A549 (cell line): ENCODE measurements around the gene TRPV6. TPM values are rescaled to one million over a fixed set of nuclear protein-coding genes. Genes with fewer than 3 reads are reported as not detected.

Experiments
- ATAC-seq, 2 experiments: fragments of 200-7000 bp in 1 of 2; fragments of >200 bp in 1 of 2; cut with Nextera tagmentation in 1 of 2; cut with Tn5 transposase in 1 of 2; 3 replicates each; pipeline versions ENCODE4 v1.8.0 to v1.9.1; 2018 to 2020; ENCODE audit warnings: mild to moderate bottlenecking in 1 of 2, moderate library complexity in 1 of 2
- CTCF ChIA-PET: fragments of 300-600 bp; sonication (Branson Sonifier 250); formaldehyde crosslinking; extraction: SDS; loops from one replicate; lab custom pipeline; 2021; ENCODE audit warnings: antibody characterized with exemption, inconsistent platforms; lab: Yijun Ruan, JAX
- POLR2A ChIA-PET: fragments of 350-600 bp; formaldehyde crosslinking; extraction: SDS; loops from one replicate; lab custom pipeline; 2021; ENCODE audit warnings: antibody characterized with exemption, inconsistent platforms; lab: Yijun Ruan, JAX
- DNase-seq, 2 experiments: peaks; one replicate each; pipeline versions ENCODE4 v3.0.0 to v3.0.0-alpha.2; 2011 to 2016; ENCODE audit warnings: low read depth in 1 of 2, low spot score in 1 of 2
- FAIRE-seq: peaks from 2 replicates; lab custom pipeline; 2011; peaks lifted over from hg19 to GRCh38; lab: Jason Lieb, UNC
- H3K27ac ChIP-seq, 2 experiments: fragments of >200 bp; sonication (Bioruptor Twin); formaldehyde crosslinking; 3 replicates each; pipeline ENCODE4 v1.5.1; 2016 to 2017
- H3K4me1 ChIP-seq: fragments of >200 bp; sonication (Bioruptor Twin); formaldehyde crosslinking; 3 replicates; pipeline ENCODE4 v1.6.1; 2016
- H3K4me2 ChIP-seq: fragments of >200 bp; sonication (Bioruptor Twin); formaldehyde crosslinking; 3 replicates; pipeline ENCODE4 v1.6.1; 2016
- H3K4me3 ChIP-seq: fragments of >200 bp; sonication (Bioruptor Twin); formaldehyde crosslinking; 3 replicates; pipeline ENCODE4 v1.5.1; 2016
- H3K9me3 ChIP-seq: fragments of >200 bp; sonication (Bioruptor Twin); formaldehyde crosslinking; 3 replicates; pipeline ENCODE4 v1.6.1; 2016
- ATOH8 ChIP-seq: fragments of 250-450 bp; sonication (Bioruptor Pico); IDR thresholded peaks from 2 replicates; pipeline ENCODE4 v1.5.0; 2020; ENCODE audit warnings: low read depth, mild to moderate bottlenecking, moderate library complexity
- BHLHE40 ChIP-seq: IDR thresholded peaks from 2 replicates; pipeline ENCODE4 v1.6.1; 2012; ENCODE audit warnings: low read depth, low read length, inconsistent platforms
- CBX8 ChIP-seq: fragments of 200-600 bp; sonication (generic); IDR thresholded peaks from 2 replicates; pipeline ENCODE4 v1.6.1; 2016
- CTCF ChIP-seq: fragments of >200 bp; sonication (Bioruptor Twin); formaldehyde crosslinking; IDR thresholded peaks from 3 replicates; pipeline ENCODE4 v1.5.1; 2016
- E2F6 ChIP-seq: IDR thresholded peaks from 2 replicates; pipeline ENCODE4 v1.6.1; 2012; ENCODE audit warnings: low read depth, borderline replicate concordance
- EHF ChIP-seq: fragments of 250-450 bp; sonication (Bioruptor Pico); IDR thresholded peaks from 2 replicates; pipeline ENCODE4 v1.5.0; 2020; ENCODE audit warnings: mild to moderate bottlenecking
- HDAC2 ChIP-seq: fragments of 200-600 bp; sonication (generic); IDR thresholded peaks from 2 replicates; pipeline ENCODE4 v1.6.1; 2016
- HEYL ChIP-seq: fragments of 250-450 bp; sonication (Bioruptor Pico); IDR thresholded peaks from 2 replicates; pipeline ENCODE4 v1.8.0; 2021; ENCODE audit warnings: mild to moderate bottlenecking, moderate library complexity
- HMGXB4 ChIP-seq: fragments of 250-450 bp; sonication (Bioruptor Pico); IDR thresholded peaks from 2 replicates; pipeline ENCODE4 v1.5.0; 2021; ENCODE audit warnings: mild to moderate bottlenecking, moderate library complexity, borderline replicate concordance
- JUN ChIP-seq, 2 experiments: fragments of >200 bp; sonication (Bioruptor Twin); formaldehyde crosslinking; IDR thresholded peaks; 2 replicates in 1 of 2; 3 replicates in 1 of 2; pipeline ENCODE4 v1.6.1; 2016 to 2017
- KDM1A ChIP-seq: fragments of 200-600 bp; sonication (generic); IDR thresholded peaks from 2 replicates; pipeline ENCODE4 v1.6.1; 2016; ENCODE audit warnings: low read depth, mild to moderate bottlenecking
- KDM5A ChIP-seq: fragments of 200-600 bp; sonication (generic); IDR thresholded peaks from 2 replicates; pipeline ENCODE4 v1.6.1; 2016; ENCODE audit warnings: antibody characterized with exemption, mild to moderate bottlenecking
- POLR2A ChIP-seq: IDR thresholded peaks from 2 replicates; pipeline ENCODE4 v1.6.1; 2012; ENCODE audit warnings: mild to moderate bottlenecking, low read length
- RFX5 ChIP-seq: fragments of 450-650 bp; IDR thresholded peaks from 2 replicates; pipeline ENCODE4 v1.7.1; 2014; ENCODE audit warnings: antibody characterized with exemption, mild to moderate bottlenecking, moderate library complexity
- RNF2 ChIP-seq: fragments of 200-600 bp; sonication (generic); IDR thresholded peaks from 2 replicates; pipeline ENCODE4 v1.6.1; 2016; ENCODE audit warnings: low read depth, mild to moderate bottlenecking, antibody characterized with exemption, moderate library complexity, borderline replicate concordance
- TFCP2L1 ChIP-seq: fragments of 250-450 bp; sonication (Bioruptor Pico); IDR thresholded peaks from 2 replicates; pipeline ENCODE4 v1.5.0; 2021; ENCODE audit warnings: mild to moderate bottlenecking
- TP53 ChIP-seq: fragments of 250-450 bp; sonication (Bioruptor Pico); IDR thresholded peaks from 2 replicates; pipeline ENCODE4 v1.5.0; 2021; ENCODE audit warnings: mild to moderate bottlenecking, moderate library complexity
- WGBS: methylation state at CpG from one replicate; pipeline ENCODE4 v1.1.6; 2017; ENCODE audit errors: missing lambda C conversion rate; 5-methylcytosine and 5-hydroxymethylcytosine counted together
- polyA plus RNA-seq, 4 experiments: library from polyadenylated mRNA; depleted of rRNA in 3 of 4; stranded (reverse); fragments of >200 nt; fragmentation: RNase III in 1 of 4; extraction: RNeasy Plus Mini Kit Qiagen cat#74134 plus additional on column Dnase treatment in 1 of 4; gene quantifications; 2 replicates in 3 of 4; 3 replicates in 1 of 4; pipeline ENCODE4 v1.2.3, GENCODE V29; 2011 to 2017

The TRPV6 gene
- polyA plus RNA-seq, 2 of the 4 experiments (the other 2 are of a cell fraction): not detected

- ChIA-PET CTCF (interaction anchor here (0.8 to 0.9 kb wide), 2 partner anchors 10 to 422 kb away, joined by 3 to 4 read pairs; no protein-coding TSS in a partner anchor), POLR2A (no interaction called here)
These were observed 8.3 kb downstream of the TRPV6 start for GRCh38 chr7:142876991-142877910.

GRCh38 chr7:142876236-142876960 lies 9.1 kb downstream of the TRPV6 start:
- TF ChIP-seq RNF2 (no peak), TP53 (CRISPR knock-in tag) (no peak), HEYL (no peak), JUN (IDR thresholded peaks at IDR 0.05) (no peak), TFCP2L1 (CRISPR knock-in tag) (no peak), POLR2A (no peak), E2F6 (no peak), RFX5 (no peak), HMGXB4 (CRISPR knock-in tag) (no peak)
- TF ChIP-seq, all 56 proteins: peak for 0
- no peak for ATAC-seq
- Histone ChIP-seq H3K9me3 (no peaks in the 10 kb centered on the region), H3K4me3 (no peak overlapping the region), H3K4me2 (no peak overlapping the region), H3K27ac (no peak overlapping the region), H3K4me1 (no peaks in the 10 kb centered on the region)
- FAIRE-seq: no peak
- POLR2A ChIA-PET: no interaction called here
- CTCF ChIA-PET: interaction anchor here (0.8 kb wide), 1 partner anchor 9 kb away, joined by 4 read pairs; no protein-coding TSS in a partner anchor
- DNase-seq: no peak
- WGBS: 23% methylated on average over 9 of the region's 9 CpGs

More at GRCh38 chr7:142876991-142877910, 8.3 kb downstream of the TRPV6 start:
- no peaks in the 10 kb centered on the region for H3K4me1 ChIP-seq
- TF ChIP-seq CTCF (no peak), CBX8 (no peak), ATOH8 (CRISPR knock-in tag) (no peak), BHLHE40 (no peak)
- no peak overlapping the region for H3K4me2 ChIP-seq
- H3K9me3 ChIP-seq: no peaks in the 10 kb centered on the region
- ATAC-seq (no peak), DNase-seq (no peak), FAIRE-seq (no peak)
- WGBS: 33% methylated on average over 17 of the region's 18 CpGs
- H3K4me3 ChIP-seq: no peak overlapping the region
- no peak overlapping the region for H3K27ac ChIP-seq

GRCh38 chr7:142875456-142875855 lies 10.1 kb downstream of the TRPV6 start:
- Histone ChIP-seq H3K4me1 (no peaks in the 10 kb centered on the region), H3K4me2 (no peak overlapping the region), H3K9me3 (no peaks in the 10 kb centered on the region), H3K4me3 (no peak overlapping the region)
- CTCF ChIA-PET: interaction anchor here (1.3 kb wide), 1 partner anchor 9 kb away, joined by 6 read pairs; no protein-coding TSS in a partner anchor
- FAIRE-seq: no peak
- ATAC-seq: no peak
- 46% methylated on average over 12 of the region's 14 CpGs for WGBS
- no peak for DNase-seq
- no peak for TF ChIP-seq KDM1A
- no peak for TF ChIP-seq HDAC2
- TF ChIP-seq EHF (CRISPR knock-in tag): no peak
- TF ChIP-seq KDM5A: no peak
- no peak for TF ChIP-seq ATOH8 (CRISPR knock-in tag)
- TF ChIP-seq, all 56 proteins: peak for 0
- no peak overlapping the region for H3K27ac ChIP-seq
- POLR2A ChIA-PET: no interaction called here
